Pancreas (tissue), 10 donors: ENCODE results near the gene TEPSIN. TPM values are rescaled to one million over a fixed set of nuclear protein-coding genes. Genes with fewer than 3 reads are reported as not detected.

Source experiments
- ATAC-seq, 4 donors: fragments of 200-7000 bp; cut with Tn5 transposase; one replicate each; pipeline versions ENCODE4 v1.8.0 to v1.9.1; 2020; ENCODE audit warnings: mild to moderate bottlenecking in 4 of 4, moderate library complexity in 4 of 4
- DNase-seq, 6 donors: peaks; one replicate each; pipeline ENCODE4 v3.0.0-alpha.2; 2020
- FAIRE-seq: peaks from 2 replicates; lab custom pipeline; 2012; peaks lifted over from hg19 to GRCh38; lab: Jason Lieb, UNC
- H3K27ac ChIP-seq, 4 donors: fragments of 200-600 bp; sonication (generic); 1 replicate in 3 of 4; 2 replicates in 1 of 4; pipeline versions ENCODE4 v1.5.0 to v1.8.0; 2020
- H3K27me3 ChIP-seq, 4 donors: fragments of 200-600 bp; one replicate each; pipeline ENCODE4 v1.8.0; 2021
- H3K36me3 ChIP-seq, 3 donors: fragments of 200-600 bp; sonication (generic) in 1 of 3; one replicate each; pipeline versions ENCODE4 v1.5.0 to v1.8.0; 2020 to 2021
- H3K4me1 ChIP-seq, 3 donors: fragments of 200-600 bp; one replicate each; pipeline ENCODE4 v1.8.0; 2021
- H3K4me3 ChIP-seq, 4 donors: fragments of 200-600 bp; sonication (generic) in 2 of 4; one replicate each; pipeline versions ENCODE4 v1.5.0 to v1.8.0; 2020 to 2021
- H3K9me3 ChIP-seq, 4 donors: fragments of 200-600 bp; one replicate each; pipeline ENCODE4 v1.8.0; 2021
- CTCF ChIP-seq, 4 donors: fragments of 200-600 bp; sonication (generic) in 3 of 4; IDR thresholded peaks; one replicate each; pipeline versions ENCODE4 v1.5.0 to v1.8.0; 2021; ENCODE audit warnings: antibody characterized with exemption in 4 of 4
- WGBS, 2 donors: extraction: QIAGEN DNeasy Blood & Tissue Kit; methylation state at CpG; one replicate each; pipeline ENCODE4 v1.1.7; 2013; 5-methylcytosine and 5-hydroxymethylcytosine counted together
- intact Hi-C, 3 donors: fragments of 100-400 bp; cut with DNase I; formaldehyde crosslinking; loops; one replicate each; pipeline versions ENCODE4 v1.11.1 to v1.14.2; 2022
- polyA plus RNA-seq, 2 donors: library from polyadenylated mRNA; stranded (reverse); fragments of 200-250 nt; gene quantifications; one replicate each; pipeline ENCODE4 v1.2.3, GENCODE V29; 2013
- total RNA-seq, 6 donors: library from RNA; stranded (reverse); fragmentation: NEBNext Ultra II Directional in 4 of 6; extraction: Animal tissue kit (Norgen Biotek cat#: 25700) in 4 of 6; gene quantifications; one replicate each; pipeline versions ENCODE4 v1.2.1 to v1.2.4, GENCODE V29; 2021 to 2023
- donor health status: healthy with polysubstance abuse.
- donor health status: DM: no; HTN: no; CAD: no; lungs with moderate emphysema.
- donor health status: DM: no; HTN: no; CAD: no.
- donor health status: control.
- donor health status: control.
- donor health status: Bipolar disorder and iron deficiency.
- donor health status: DM: yes; HTN: yes; CAD: no.
- donor health status: DM: no; HTN: no; CAD: no.
- donor health status: DM: no; HTN: no; CAD: no.
- donor health status: DM: yes; HTN: yes; CAD: no.

The TEPSIN gene
- total and polyA plus RNA-seq, 8 donors, result 13.8 to 98.5 (median 18.9) TPM

DNA sequence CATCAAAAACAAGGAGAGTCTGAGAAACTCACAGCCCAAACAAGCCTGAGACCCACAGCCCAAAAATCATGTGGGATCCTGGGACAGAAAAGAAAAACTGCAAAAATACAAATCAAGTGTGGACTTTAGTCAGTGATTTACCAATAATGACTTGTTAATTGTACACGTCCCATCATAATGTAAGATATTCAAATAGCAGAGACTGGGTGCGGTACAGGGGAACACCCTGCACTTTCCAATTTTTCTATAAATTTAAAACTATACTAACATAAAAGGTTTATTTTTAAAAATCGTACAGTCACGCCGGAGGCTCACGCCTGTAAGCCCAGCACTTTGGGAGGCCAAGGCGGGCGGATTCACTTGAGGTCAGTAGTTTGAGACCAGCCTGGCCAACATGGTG lies 24.9 kb downstream of the TEPSIN start:
- Histone ChIP-seq H3K4me1 (no peaks in the 10 kb centered on the region), H3K36me3 (no peaks in the 10 kb centered on the region), H3K27me3 (no peaks in the 10 kb centered on the region), H3K9me3 (no peaks in the 10 kb centered on the region), H3K4me3 (no peak overlapping the region), H3K27ac (no peak overlapping the region)
- DNase-seq (no peak), FAIRE-seq (no peak), ATAC-seq (no peak)
- no peak for TF ChIP-seq CTCF (IDR thresholded peaks at IDR 0.05)
- WGBS, 2 donors, result 95% methylated on average over 8 of the region's 8 CpGs
- intact Hi-C loops, result no loop called here

- Histone ChIP-seq H3K4me1 (no peaks in the 10 kb centered on the region), H3K27me3 (no peaks in the 10 kb centered on the region), H3K9me3 (no peaks in the 10 kb centered on the region), H3K36me3 (no peaks in the 10 kb centered on the region), H3K4me3 (no peak overlapping the region), H3K27ac (no peak overlapping the region)
- no peak for TF ChIP-seq CTCF (IDR thresholded peaks at IDR 0.05)
- 93 to 94% methylated on average over 9 of the region's 9 CpGs for WGBS, 2 donors
- ATAC-seq (no peak), DNase-seq (peak in 1 of 6 donors; percentile 57), FAIRE-seq (no peak)
- intact Hi-C loops, result no loop called here
Measured at GRCh38 chr17:81212365-81212764, 26.5 kb downstream of the TEPSIN start.

- Histone ChIP-seq H3K36me3 (no peaks in the 10 kb centered on the region), H3K27ac (no peak overlapping the region), H3K9me3 (no peaks in the 10 kb centered on the region), H3K4me3 (no peak overlapping the region), H3K4me1 (no peaks in the 10 kb centered on the region), H3K27me3 (no peaks in the 10 kb centered on the region)
- TF ChIP-seq CTCF (IDR thresholded peaks at IDR 0.05), result no peak
- FAIRE-seq (no peak), DNase-seq (peak in 2 of 6 donors; percentile 11 to 19), ATAC-seq (no peak)
- 81 to 86% methylated on average over 14 of the region's 14 CpGs for WGBS, 2 donors
- intact Hi-C loops, result no loop called here
Measured at GRCh38 chr17:81210868-81211267, 28.0 kb downstream of the TEPSIN start.

- WGBS, 2 donors, result 80 to 82% methylated on average over 10 of the region's 10 CpGs
- no peak for TF ChIP-seq CTCF (IDR thresholded peaks at IDR 0.05)
- no peak for ATAC-seq
- H3K9me3 ChIP-seq, result no peaks in the 10 kb centered on the region
- no peak overlapping the region for H3K4me3 ChIP-seq
- H3K27me3 ChIP-seq, result no peaks in the 10 kb centered on the region
- no peaks in the 10 kb centered on the region for H3K36me3 ChIP-seq
- peak in 2 of 6 donors; percentile 8 to 20 for DNase-seq
- intact Hi-C loops, result no loop called here
- H3K4me1 ChIP-seq, result no peaks in the 10 kb centered on the region
- FAIRE-seq, result no peak
- no peak overlapping the region for H3K27ac ChIP-seq
Measured at GRCh38 chr17:81210466-81210865, 28.4 kb downstream of the TEPSIN start.

- H3K4me1 ChIP-seq, result no peaks in the 10 kb centered on the region
- no peak overlapping the region for H3K4me3 ChIP-seq
- DNase-seq (peak in 1 of 6 donors; percentile 56), ATAC-seq (no peak), FAIRE-seq (no peak)
- H3K36me3 ChIP-seq, result no peaks in the 10 kb centered on the region
- H3K9me3 ChIP-seq, result no peaks in the 10 kb centered on the region
- no peak for TF ChIP-seq CTCF (IDR thresholded peaks at IDR 0.05)
- WGBS, 2 donors, result 92 to 98% methylated on average over 13 to 16 of the region's 16 CpGs
- no peak overlapping the region for H3K27ac ChIP-seq
- intact Hi-C loops, result no loop called here
- H3K27me3 ChIP-seq, result no peaks in the 10 kb centered on the region
Measured at GRCh38 chr17:81209141-81209540, 29.7 kb downstream of the TEPSIN start.
